H9 (cell line): ENCODE data around the gene PPP1R7. TPM values are rescaled to one million over a fixed set of nuclear protein-coding genes. Genes with fewer than 3 reads are reported as not detected.

Source experiments
- DNase-seq: peaks from one replicate; pipeline ENCODE4 v3.0.0-alpha.2; 2017
- H2AFZ ChIP-seq: one replicate; pipeline ENCODE4 v1.6.1; 2013; ENCODE audit warnings: mild to moderate bottlenecking, low read length, control low read depth, moderate library complexity
- H2AK5ac ChIP-seq: 2 replicates; pipeline ENCODE4 v1.6.1; 2013; ENCODE audit warnings: low read length, control low read depth, mixed read lengths; ENCODE audit not compliant: insufficient read length
- H2BK120ac ChIP-seq: one replicate; pipeline ENCODE4 v1.6.1; 2013; ENCODE audit warnings: low read depth, mild to moderate bottlenecking, low read length, control low read depth, inconsistent platforms; ENCODE audit not compliant: poor library complexity, severe bottlenecking
- H2BK12ac ChIP-seq: 2 replicates; pipeline ENCODE4 v1.6.1; 2013; ENCODE audit warnings: low read length, control low read depth, mixed read lengths, low read depth; ENCODE audit not compliant: insufficient read length
- H2BK15ac ChIP-seq: 2 replicates; pipeline ENCODE4 v1.6.1; 2013; ENCODE audit warnings: low read depth, low read length, control low read depth
- H2BK20ac ChIP-seq: one replicate; pipeline ENCODE4 v1.6.1; 2013; ENCODE audit warnings: low read depth, mild to moderate bottlenecking, low read length, control low read depth, inconsistent platforms; ENCODE audit not compliant: poor library complexity, severe bottlenecking
- H2BK5ac ChIP-seq: 2 replicates; pipeline ENCODE4 v1.6.1; 2013; ENCODE audit warnings: low read length, control low read depth, mixed read lengths; ENCODE audit not compliant: insufficient read length
- H3K14ac ChIP-seq: 2 replicates; pipeline ENCODE4 v1.6.1; 2013; ENCODE audit warnings: low read length, control low read depth; ENCODE audit not compliant: insufficient read depth
- H3K18ac ChIP-seq: 2 replicates; pipeline ENCODE4 v1.6.1; 2013; ENCODE audit warnings: low read depth, mild to moderate bottlenecking, mixed read lengths, low read length, control low read depth; ENCODE audit not compliant: insufficient read length
- H3K23ac ChIP-seq: 2 replicates; pipeline ENCODE4 v1.6.1; 2013; ENCODE audit warnings: low read length, control low read depth, mixed read lengths, low read depth; ENCODE audit not compliant: insufficient read length
- H3K23me2 ChIP-seq: 2 replicates; pipeline ENCODE4 v1.6.1; 2013; ENCODE audit warnings: low read depth, mild to moderate bottlenecking, mixed read lengths, low read length, control low read depth; ENCODE audit not compliant: insufficient read length, poor library complexity, severe bottlenecking
- H3K27ac ChIP-seq: 2 replicates; pipeline ENCODE4 v1.5.1; 2013; ENCODE audit warnings: low read length, control low read depth, mixed read lengths, low read depth; ENCODE audit not compliant: insufficient read length
- H3K27me3 ChIP-seq: 2 replicates; pipeline ENCODE4 v1.6.1; 2013; ENCODE audit warnings: low read length, control low read depth, inconsistent platforms; ENCODE audit not compliant: insufficient read depth
- H3K4ac ChIP-seq: 2 replicates; pipeline ENCODE4 v1.6.1; 2013; ENCODE audit warnings: low read depth, mild to moderate bottlenecking, control low read depth, inconsistent platforms, low read length, moderate library complexity
- H3K4me1 ChIP-seq: 2 replicates; pipeline ENCODE4 v1.6.1; 2013; ENCODE audit warnings: low read length, control low read depth, inconsistent platforms; ENCODE audit not compliant: insufficient read depth
- H3K4me2 ChIP-seq: 2 replicates; pipeline ENCODE4 v1.6.1; 2013; ENCODE audit warnings: low read length, control low read depth, mixed read lengths; ENCODE audit not compliant: insufficient read length, insufficient read depth
- H3K56ac ChIP-seq: 2 replicates; pipeline ENCODE4 v1.6.1; 2013; ENCODE audit warnings: low read depth, mild to moderate bottlenecking, mixed read lengths, low read length, control low read depth; ENCODE audit not compliant: insufficient read length
- H3K79me1 ChIP-seq: 2 replicates; pipeline ENCODE4 v1.6.1; 2013; ENCODE audit warnings: low read depth, mild to moderate bottlenecking, moderate library complexity, low read length, control low read depth, inconsistent platforms; ENCODE audit not compliant: insufficient read depth, poor library complexity, severe bottlenecking
- H3K79me2 ChIP-seq: 2 replicates; pipeline ENCODE4 v1.6.1; 2013; ENCODE audit warnings: low read length, control low read depth, inconsistent platforms; ENCODE audit not compliant: insufficient read depth
- H3K9ac ChIP-seq: 2 replicates; pipeline ENCODE4 v1.6.1; 2013; ENCODE audit warnings: low read length, control low read depth, mixed read lengths; ENCODE audit not compliant: insufficient read length; ENCODE audit errors: extremely low read depth
- H3K9me3 ChIP-seq: one replicate; pipeline ENCODE4 v1.6.1; 2013; ENCODE audit warnings: low read depth, low read length, inconsistent platforms; ENCODE audit not compliant: control insufficient read depth
- H3T11ph ChIP-seq: one replicate; pipeline ENCODE4 v1.6.1; 2013; ENCODE audit warnings: mild to moderate bottlenecking, low read length, control low read depth, inconsistent platforms
- H4K20me1 ChIP-seq: one replicate; pipeline ENCODE4 v1.6.1; 2013; ENCODE audit not compliant: control insufficient read depth, insufficient read length, insufficient read depth
- H4K5ac ChIP-seq: 2 replicates; pipeline ENCODE4 v1.6.1; 2013; ENCODE audit warnings: low read depth, mild to moderate bottlenecking, mixed read lengths, low read length, control low read depth; ENCODE audit not compliant: insufficient read length
- H4K8ac ChIP-seq: replicated peaks from 2 replicates; pipeline ENCODE4 v1.6.1; 2013; ENCODE audit warnings: low read length, control low read depth, mixed read lengths, low read depth; ENCODE audit not compliant: insufficient read length
- H4K91ac ChIP-seq: 2 replicates; pipeline ENCODE4 v1.6.1; 2013; ENCODE audit warnings: low read depth, mild to moderate bottlenecking, moderate library complexity, mixed read lengths, low read length, control low read depth; ENCODE audit not compliant: insufficient read length
- H3K27ac Mint-ChIP-seq, 3 experiments: 2 replicates in 2 of 3; 3 replicates in 1 of 3; pipeline ENCODE4 v1.8.0; 2020 to 2021; ENCODE audit warnings: mixed read lengths in 3 of 3, mild to moderate bottlenecking in 1 of 3, moderate library complexity in 1 of 3
- H3K27me3 Mint-ChIP-seq: 2 replicates; pipeline ENCODE4 v1.8.0; 2021; ENCODE audit warnings: low read depth, mild to moderate bottlenecking, moderate library complexity, mixed read lengths
- H3K36me3 Mint-ChIP-seq, 3 experiments: 2 replicates in 2 of 3; 3 replicates in 1 of 3; pipeline ENCODE4 v1.8.0; 2020 to 2021; ENCODE audit warnings: low read depth in 3 of 3, mixed read lengths in 3 of 3; ENCODE audit not compliant: insufficient read depth in 1 of 3
- H3K4me1 Mint-ChIP-seq, 2 experiments: 2 replicates each; pipeline ENCODE4 v1.8.0; 2020; ENCODE audit warnings: mixed read lengths in 2 of 2
- H3K4me3 Mint-ChIP-seq, 2 experiments: 2 replicates in 1 of 2; 3 replicates in 1 of 2; pipeline ENCODE4 v1.8.0; 2020 to 2021; ENCODE audit warnings: mild to moderate bottlenecking in 2 of 2, mixed read lengths in 2 of 2, moderate library complexity in 1 of 2
- H3K9me3 Mint-ChIP-seq, 2 experiments: 2 replicates in 1 of 2; 3 replicates in 1 of 2; pipeline ENCODE4 v1.8.0; 2020; ENCODE audit warnings: mild to moderate bottlenecking in 2 of 2, mixed read lengths in 2 of 2, moderate library complexity in 1 of 2
- CTCF ChIP-seq: fragments of 200-600 bp; sonication (generic); conservative IDR thresholded peaks from 3 replicates; pipeline ENCODE4 v1.8.0; 2021; ENCODE audit warnings: antibody characterized with exemption, mild to moderate bottlenecking
- WGBS: extraction: QIAGEN DNeasy Blood & Tissue Kit; methylation state at CpG from one replicate; pipeline ENCODE4 v1.1.7; 2013; ENCODE audit warnings: missing lambda C conversion rate, low lambda C conversion rate, mixed read lengths; ENCODE audit not compliant: insufficient read length; ENCODE audit errors: extremely low coverage; 5-methylcytosine and 5-hydroxymethylcytosine counted together
- total RNA-seq: library from RNA; stranded (reverse); gene quantifications from 2 replicates; pipeline ENCODE4 v1.2.1, GENCODE V29; 2021

The PPP1R7 gene
- total RNA-seq, 1 experiment from 2014 or later: 60.2 TPM

GRCh38 chr2:241108271-241109209, 41.7 kb upstream of the PPP1R7 start:
- H3K4me2 ChIP-seq: no peak overlapping the region
- no peak overlapping the region for H3K27ac ChIP-seq
- H4K8ac ChIP-seq: no peak overlapping the region
- no peaks in the 10 kb centered on the region for H4K20me1 ChIP-seq
- H2BK15ac ChIP-seq: no peak overlapping the region
- no peak overlapping the region for H2AK5ac ChIP-seq
- no peak for TF ChIP-seq CTCF
- H3K9ac ChIP-seq: no peak overlapping the region
- H3K18ac ChIP-seq: no peak overlapping the region
- H2BK5ac ChIP-seq: no peak overlapping the region
- H3K79me2 ChIP-seq: no peaks in the 10 kb centered on the region
- H2AFZ ChIP-seq: no peak overlapping the region
- Mint-ChIP-seq H3K4me3 (no peak overlapping the region; a peak in 1 of 5 replicates), H3K27ac (peak overlapping the region in 2 of 3 experiments; percentile 13 to 29; a peak in 1 of 7 replicates), H3K4me1 (peaks cover under 1 to 1% of the 10 kb centered on the region in 2 experiments; a peak in 3 of 4 replicates), H3K9me3 (no peaks in the 10 kb centered on the region), H3K36me3 (peaks cover 3 to 34% (median 21%) of the 10 kb centered on the region in 3 experiments; a peak in 6 of 7 replicates), H3K27me3 (no peaks in the 10 kb centered on the region)
- no peaks in the 10 kb centered on the region for H3K27me3 ChIP-seq
- no peak overlapping the region for H2BK12ac ChIP-seq
- H4K91ac ChIP-seq: no peak overlapping the region
- H3T11ph ChIP-seq: no peak overlapping the region
- H3K14ac ChIP-seq: no peak overlapping the region
- no peak overlapping the region for H3K56ac ChIP-seq
- H3K4ac ChIP-seq: no peak overlapping the region
- no peaks in the 10 kb centered on the region for H3K4me1 ChIP-seq
- H2BK20ac ChIP-seq: no peak overlapping the region
- no peak overlapping the region for H2BK120ac ChIP-seq
- no peak for DNase-seq
- H3K23me2 ChIP-seq: no peaks in the 10 kb centered on the region
- no peaks in the 10 kb centered on the region for H3K9me3 ChIP-seq
- H4K5ac ChIP-seq: no peak overlapping the region
- H3K23ac ChIP-seq: no peak overlapping the region
- H3K79me1 ChIP-seq: no peaks in the 10 kb centered on the region
- WGBS: 100% methylated on average over 7 of the region's 35 CpGs
